Motor neuron (in vitro differentiated cells): ENCODE measurements around the gene TIE1. TPM values are rescaled to one million over a fixed set of nuclear protein-coding genes. Genes with fewer than 3 reads are reported as not detected.
"Not testable (repeated sequence)": the region's sequence is repeated elsewhere in the genome, so short reads cannot be mapped to it uniquely, and the experiment has no call there.

Source experiments
- ATAC-seq, 8 experiments: fragments of 200-7000 bp; cut with Tn5 transposase; replicated peaks in 6 of 8; 2 replicates each; pipeline ENCODE4 v1.8.0; 2021; ENCODE audit warnings: mild to moderate bottlenecking in 8 of 8, moderate library complexity in 8 of 8
- H3K27ac ChIP-seq, 2 donors: fragments of 250-450 bp; sonication (Bioruptor Pico); 2 replicates each; pipeline ENCODE4 v1.9.0; 2021; ENCODE audit warnings: antibody characterized with exemption in 2 of 2, mild to moderate bottlenecking in 2 of 2, moderate library complexity in 1 of 2
- H3K4me1 ChIP-seq, 2 donors: fragments of 250-450 bp; sonication (Bioruptor Pico); replicated peaks in 1 of 2; 2 replicates each; pipeline ENCODE4 v1.6.1; 2021; ENCODE audit warnings: antibody characterized with exemption in 2 of 2, mild to moderate bottlenecking in 2 of 2, moderate library complexity in 1 of 2
- H3K4me3 ChIP-seq, 5 donors: fragments of 250-450 bp; sonication (Bioruptor Pico); 2 replicates each; pipeline ENCODE4 v1.9.0; 2021; ENCODE audit warnings: antibody characterized with exemption in 5 of 5, mild to moderate bottlenecking in 5 of 5, moderate library complexity in 4 of 5
- WGBS, 10 experiments: fragments of 450-650 bp; shearing (Covaris generic); methylation state at CpG; one replicate each; pipeline ENCODE4 v1.0.0; 2022; 5-methylcytosine and 5-hydroxymethylcytosine counted together
- in situ Hi-C, 9 experiments: fragments of 400-800 bp; cut with MboI; loops; one replicate each; pipeline ENCODE4 v1.15.0; 2021; ENCODE audit warnings: low sequenced_read_pairs in 9 of 9, low pct_unique_long_range_greater_than_20kb in 2 of 9; ENCODE audit not compliant: unreplicated experiment in 9 of 9
- total RNA-seq, 8 experiments: library from RNA; unstranded; fragments of 300-600 nt; gene quantifications; 2 replicates each; pipeline versions ENCODE4 v1.2.3 to v1.2.4, GENCODE V29; 2022

TIE1 gene
- total RNA-seq, 8 experiments from 2014 or later, result 0.31 to 14.2 (median 0.88) TPM

GRCh38 chr1:43368646-43369020, 67.9 kb downstream of the TIE1 start:
- H3K4me1 ChIP-seq, result peaks cover 17 to 20% of the 10 kb centered on the region in 2 donors
- WGBS, 10 experiments, result 0 to 100% (median 27%) methylated on average over 1 to 6 of the region's 6 CpGs; no CpG with 5 or more reads in 2 of the 10 experiments
- H3K4me3 ChIP-seq, result peak overlapping the region; percentile 39 to 57 (median 47)
- peak overlapping the region; percentile 72 to 73 for H3K27ac ChIP-seq
- ATAC-seq, result no peak
- in situ Hi-C loops, result loop anchor here in 1 of 9 experiments (10.0 kb wide), 1 partner anchor 134 kb away; no protein-coding TSS in a partner anchor

DNA sequence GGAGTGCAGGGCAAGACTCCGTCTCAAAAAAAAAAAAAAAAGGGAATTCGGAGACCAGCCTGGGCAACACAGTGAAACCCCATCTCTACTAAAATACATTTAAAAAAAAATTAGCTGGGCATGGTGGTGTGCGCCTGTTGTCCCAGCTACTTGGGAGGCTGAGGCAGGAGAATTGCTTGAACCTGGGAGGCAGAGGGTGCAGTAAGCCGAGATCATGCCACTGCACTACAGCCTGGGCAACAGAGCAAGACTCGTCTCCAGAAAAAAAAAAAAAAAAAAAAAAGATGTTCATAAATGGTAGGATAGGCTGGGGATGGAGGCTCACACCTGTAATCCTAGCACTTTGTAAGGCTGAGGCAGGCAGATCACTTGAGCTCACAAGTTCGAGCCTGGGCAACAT, 69.0 kb downstream of the TIE1 start:
- ATAC-seq, H3K27ac ChIP-seq, H3K4me3 ChIP-seq: not testable (repeated sequence)
- H3K4me1 ChIP-seq, result peaks cover 17 to 20% of the 10 kb centered on the region in 2 donors
- in situ Hi-C loops, result loop anchor here in 1 of 9 experiments (10.0 kb wide), 1 partner anchor 135 kb away; no protein-coding TSS in a partner anchor
- 86 to 100% (median 100%) methylated on average over 1 to 5 of the region's 6 CpGs; no CpG with 5 or more reads in 2 of the 10 experiments for WGBS, 10 experiments

- no peak for ATAC-seq
- in situ Hi-C loops, result no loop called here
- Histone ChIP-seq H3K4me3 (no peak overlapping the region), H3K27ac (no peak overlapping the region), H3K4me1 (peaks cover 17 to 20% of the 10 kb centered on the region in 2 donors)
- 75 to 100% (median 97%) methylated on average over 1 to 4 of the region's 4 CpGs; no CpG with 5 or more reads in 2 of the 10 experiments for WGBS, 10 experiments
Observed at GRCh38 chr1:43370564-43370963, 69.8 kb downstream of the TIE1 start.

- H3K4me1 ChIP-seq, result peaks cover 8 to 10% of the 10 kb centered on the region in 2 donors
- H3K4me3 ChIP-seq, result no peak overlapping the region
- in situ Hi-C loops, result no loop called here
- H3K27ac ChIP-seq, result no peak overlapping the region
- ATAC-seq, result no peak
- 86 to 100% (median 100%) methylated on average over 2 to 5 of the region's 5 CpGs; no CpG with 5 or more reads in 1 of the 10 experiments for WGBS, 10 experiments
Observed at GRCh38 chr1:43372172-43372571, 71.4 kb downstream of the TIE1 start.

Other genes starting within 250 kb of the TIE1 start
- gene EBNA1BP2, start 128.7 kb upstream of the TIE1 start, total RNA-seq, result 100 to 1,000 TPM in 2 of 8 experiments, 10 to 100 TPM in 6; 71.2 to 109 (median 90.3) TPM
- gene CFAP57, start 128.7 kb upstream of the TIE1 start, total RNA-seq, result 1 to 10 TPM in 4 of 8 experiments, under 1 TPM in 4; 0.40 to 7.3 (median 0.82) TPM
- 1 to 10 TPM in 1 of 8 experiments, under 1 TPM in 3, not detected in 4; 0.11 to 4.7 (median 0.34) TPM for gene TMEM125, start 31.0 kb upstream of the TIE1 start, total RNA-seq
- under 1 TPM in 6 of 8 experiments, not detected in 2; 0.11 to 0.66 (median 0.36) TPM for gene C1orf210, start 15.4 kb upstream of the TIE1 start, total RNA-seq
- gene MPL, start 36.8 kb downstream of the TIE1 start, total RNA-seq, result under 1 TPM in 2 of 8 experiments, not detected in 6; 0.05 to 0.08 TPM
- 100 to 1,000 TPM in 1 of 8 experiments, 10 to 100 TPM in 5, 1 to 10 TPM in 1, under 1 TPM in 1; 0.15 to 144 (median 15.3) TPM for gene CDC20, start 58.0 kb downstream of the TIE1 start, total RNA-seq
- 10 to 100 TPM; 11.1 to 83.1 (median 24.5) TPM for gene ELOVL1, start 67.0 kb downstream of the TIE1 start, total RNA-seq
- gene MED8, start 88.8 kb downstream of the TIE1 start, total RNA-seq, result 100 to 1,000 TPM in 2 of 8 experiments, 10 to 100 TPM in 6; 22.7 to 121 (median 57.1) TPM
- gene SZT2, start 88.9 kb downstream of the TIE1 start, total RNA-seq, result 10 to 100 TPM; 14.3 to 73.8 (median 23.0) TPM
- 10 to 100 TPM in 6 of 8 experiments, 1 to 10 TPM in 2; 4.4 to 17.6 (median 13.2) TPM for gene HYI, start 152.9 kb downstream of the TIE1 start, total RNA-seq
- gene PTPRF, start 229.9 kb downstream of the TIE1 start, total RNA-seq, result 100 to 1,000 TPM in 2 of 8 experiments, 10 to 100 TPM in 5, 1 to 10 TPM in 1; 7.8 to 119 (median 74.7) TPM